ENCODE data around the gene ZC3H4. TPM values are rescaled to one million over a fixed set of nuclear protein-coding genes. Genes with fewer than 3 reads are reported as not detected.

The ZC3H4 gene
- total and polyA plus RNA-seq, 2 of the 8 experiments (the other 6 are each of a cell fraction or from before 2014, with no cell fraction given), result 6.6 to 92.0 TPM

DNA sequence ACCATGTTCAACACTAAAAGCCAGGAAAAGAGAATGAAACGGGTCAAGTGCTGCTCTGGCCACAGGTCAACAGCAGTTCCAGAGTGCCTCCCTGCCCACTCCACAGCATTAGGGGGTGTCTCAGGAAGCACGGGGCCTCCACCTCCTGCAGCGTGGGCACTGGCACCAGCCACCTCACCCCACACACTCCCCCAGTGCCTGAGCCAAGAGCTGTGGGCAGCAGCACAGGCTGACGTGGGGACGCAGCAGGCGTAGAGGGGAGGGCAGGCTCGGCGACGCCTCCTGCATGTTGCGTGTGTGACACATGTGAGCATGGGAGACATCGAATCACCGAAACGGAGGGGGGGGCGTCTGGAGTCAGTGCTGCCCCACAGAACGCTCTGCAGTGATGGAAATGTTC, 43.8 kb downstream of the ZC3H4 start:
- no peak overlapping the region for H2AFZ ChIP-seq (ENCODE audit: low read length)
- H3K4me3 ChIP-seq (ENCODE audit: extremely low read depth in 1 of 4, insufficient read depth in 2 of 4, low read depth in 3 of 4, low read length in 4 of 4), result no peak overlapping the region
- ChIA-PET CTCF (ENCODE audit: partially characterized antibody) (interaction anchor here (0.8 to 1.7 kb wide), 11 partner anchors 9 to 120 kb away, joined by 3 to 5 read pairs (median 4); no protein-coding TSS in a partner anchor), POLR2A (ENCODE audit: partially characterized antibody) (interaction anchor here (1.2 to 1.9 kb wide), 3 partner anchors 9 to 35 kb away, joined by 3 to 4 read pairs (median 4); no protein-coding TSS in a partner anchor)
- H4K8ac ChIP-seq (ENCODE audit: extremely low read depth, insufficient read depth, low read length), result no peak overlapping the region
- no peak overlapping the region for H2BK20ac ChIP-seq (ENCODE audit: low read length)
- H3K27ac ChIP-seq (ENCODE audit: low read depth, low read length), result no peak overlapping the region; the same call in 1 of the 2 replicates
- H3K18ac ChIP-seq (ENCODE audit: extremely low read depth, low read length), result no peak overlapping the region
- peaks cover 0 to 2% of the 10 kb centered on the region in 2 experiments; a peak in 1 of 4 replicates for H3K79me2 ChIP-seq (ENCODE audit: control insufficient read depth in 1 of 2, insufficient read depth in 2 of 2, low read length in 2 of 2)
- no peaks in the 10 kb centered on the region for H3K23me2 ChIP-seq (ENCODE audit: low read depth, low read length)
- FAIRE-seq (no peak), DNase-seq (ENCODE audit: low read depth in 1 of 2, low spot score in 2 of 2) (no peak)
- H3K4me2 ChIP-seq (ENCODE audit: insufficient read depth in 1 of 2, low read depth in 2 of 2, low read length in 2 of 2), result no peak overlapping the region
- H2BK15ac ChIP-seq (ENCODE audit: low read length), result no peak overlapping the region
- no peak overlapping the region for H2BK12ac ChIP-seq (ENCODE audit: low read depth, low read length)
- H3K56ac ChIP-seq (replicated peaks; ENCODE audit: insufficient read length, low read depth, low read length), result no peak overlapping the region
- 96% methylated on average over 11 of the region's 15 CpGs; no CpG with 5 or more reads in 1 of the 2 experiments for WGBS, 2 experiments (ENCODE audit: extremely low coverage in 1 of 2, insufficient coverage in 1 of 2, insufficient read length in 1 of 2, insufficient replicate concordance in 2 of 2, low coverage in 1 of 2, low lambda C conversion rate in 2 of 2, missing lambda C conversion rate in 1 of 2)
- H3K4me1 ChIP-seq (replicated peaks in 1 of 4; ENCODE audit: control insufficient read depth in 3 of 4, insufficient read depth in 4 of 4, low read length in 3 of 4), result no peaks in the 10 kb centered on the region
- no peaks in the 10 kb centered on the region for H3K27me3 ChIP-seq (replicated peaks in 1 of 4; ENCODE audit: control insufficient read depth in 3 of 4, extremely low read depth in 1 of 4, insufficient read depth in 3 of 4, low read length in 3 of 4)
- H3K23ac ChIP-seq (ENCODE audit: insufficient read length), result no peak overlapping the region
- H4K91ac ChIP-seq (replicated peaks; ENCODE audit: insufficient read length, low read length), result no peak overlapping the region
- H3K14ac ChIP-seq (ENCODE audit: insufficient read length), result no peak overlapping the region
- H2BK120ac ChIP-seq (replicated peaks; ENCODE audit: low read depth, low read length), result no peak overlapping the region
- no peaks in the 10 kb centered on the region for H3K9me3 ChIP-seq (ENCODE audit: insufficient read depth in 2 of 2, low read depth in 1 of 2, low read length in 1 of 2)
- peaks cover 26 to 67% (median 45%) of the 10 kb centered on the region in 4 experiments for H3K36me3 ChIP-seq (ENCODE audit: control insufficient read depth in 2 of 4, insufficient read depth in 4 of 4, low read length in 3 of 4)
- no peak overlapping the region for H2AK5ac ChIP-seq (ENCODE audit: low read depth, low read length)
- peaks cover 6% of the 10 kb centered on the region for H3K79me1 ChIP-seq (ENCODE audit: low read depth, low read length)
- no peak overlapping the region for H3K9ac ChIP-seq (replicated peaks in 1 of 4; ENCODE audit: extremely low read depth in 1 of 4, low read depth in 3 of 4, low read length in 3 of 4)
- H3K4ac ChIP-seq (replicated peaks; ENCODE audit: insufficient read length, low read depth, low read length), result no peak overlapping the region
- H4K5ac ChIP-seq (ENCODE audit: insufficient read length, low read depth, low read length), result no peak overlapping the region
- peaks cover 9 to 22% of the 10 kb centered on the region in 2 experiments for H4K20me1 ChIP-seq (replicated peaks in 1 of 2; ENCODE audit: control insufficient read depth in 1 of 2, insufficient read depth in 2 of 2, low read length in 2 of 2)
- H2BK5ac ChIP-seq (ENCODE audit: low read depth, low read length), result peak overlapping the region; percentile 12; the same call in 1 of the 2 replicates
- TF ChIP-seq SP4 (IDR thresholded peaks at IDR 0.05; ENCODE audit: low read length) (no peak), SIN3A (conservative IDR thresholded peaks at IDR 0.05 in 1 of 2, IDR thresholded peaks at IDR 0.05 in 1 of 2; ENCODE audit: low read depth in 1 of 2, low read length in 2 of 2) (no peak), POLR2A (IDR thresholded peaks at IDR 0.05; ENCODE audit: control extremely low read depth in 1 of 2, low read depth in 2 of 2, low read length in 2 of 2) (no peak), CHD1 (IDR thresholded peaks at IDR 0.05; ENCODE audit: low read depth, low read length) (no peak), KDM1A (IDR thresholded peaks at IDR 0.05; ENCODE audit: borderline replicate concordance, low read length) (no peak), RBBP5 (IDR thresholded peaks at IDR 0.05; ENCODE audit: borderline replicate concordance, low read depth, low read length) (no peak), EP300 (IDR thresholded peaks at IDR 0.05; ENCODE audit: borderline replicate concordance in 1 of 2, low read depth in 2 of 2, low read length in 2 of 2) (no peak), CBX8 (IDR thresholded peaks at IDR 0.05; ENCODE audit: borderline replicate concordance, low read depth, low read length) (no peak), KDM4A (IDR thresholded peaks at IDR 0.05; ENCODE audit: low read depth, low read length, severe bottlenecking) (no peak), TEAD4 (IDR thresholded peaks at IDR 0.05; ENCODE audit: low read depth, low read length) (no peak), SIRT6 (IDR thresholded peaks at IDR 0.05; ENCODE audit: low read length) (no peak), HDAC6 (IDR thresholded peaks at IDR 0.05; ENCODE audit: low read depth, low read length) (no peak)
- TF ChIP-seq, protein P1, sequence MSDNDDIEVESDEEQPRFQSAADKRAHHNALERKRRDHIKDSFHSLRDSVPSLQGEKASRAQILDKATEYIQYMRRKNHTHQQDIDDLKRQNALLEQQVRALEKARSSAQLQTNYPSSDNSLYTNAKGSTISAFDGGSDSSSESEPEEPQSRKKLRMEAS (IDR thresholded peaks at IDR 0.05), result no peak
